ENCODE data around the gene PPP6R1.

Gene PPP6R1

GRCh38 chr19:55279770-55280643, 21.2 kb upstream of the PPP6R1 start, which contains the start of gene HSPBP1:
TSS of gene HSPBP1 (minus strand) at chr19:55280110. CDS start at chr19:55279608, 502 bp downstream.
- peak; percentile 96 for DNase-seq

GRCh38 chr19:55279340-55279739, 20.5 kb upstream of the PPP6R1 start:
- DNase-seq: no peak

GRCh38 chr19:55278391-55279135, 19.7 kb upstream of the PPP6R1 start:
- no peak for DNase-seq

GRCh38 chr19:55277494-55277893, 18.7 kb upstream of the PPP6R1 start:
- DNase-seq: no peak

GRCh38 chr19:55276720-55277430, 18.1 kb upstream of the PPP6R1 start:
- DNase-seq: peak; percentile 21

GRCh38 chr19:55275851-55276719, 17.3 kb upstream of the PPP6R1 start:
- no peak for DNase-seq

GRCh38 chr19:55273978-55274707, 15.3 kb upstream of the PPP6R1 start:
- DNase-seq: no peak

GRCh38 chr19:55272142-55272541, 13.3 kb upstream of the PPP6R1 start:
- no peak for DNase-seq

- DNase-seq: no peak
Measured at GRCh38 chr19:55270172-55270942, 11.5 kb upstream of the PPP6R1 start.

- DNase-seq: no peak
Measured at GRCh38 chr19:55269299-55269698, 10.5 kb upstream of the PPP6R1 start.

- DNase-seq: no peak
Measured at GRCh38 chr19:55266840-55267239, 8.0 kb upstream of the PPP6R1 start.

GRCh38 chr19:55266404-55266803, 7.6 kb upstream of the PPP6R1 start:
- no peak for DNase-seq

GRCh38 chr19:55265723-55266386, 7.0 kb upstream of the PPP6R1 start:
- no peak for DNase-seq

GRCh38 chr19:55265173-55265572, 6.4 kb upstream of the PPP6R1 start:
- no peak for DNase-seq

- no peak for DNase-seq
Measured at GRCh38 chr19:55264531-55264930, 5.7 kb upstream of the PPP6R1 start.

GRCh38 chr19:55262359-55262758, 3.5 kb upstream of the PPP6R1 start:
- DNase-seq: no peak

- DNase-seq: no peak
Measured at GRCh38 chr19:55261671-55262126, 2.9 kb upstream of the PPP6R1 start.

- peak; percentile 42 for DNase-seq
Measured at GRCh38 chr19:55259540-55260210, 858 bp upstream of the PPP6R1 start.

- no peak for DNase-seq
Measured at GRCh38 chr19:55258476-55258827, 365 bp downstream of the PPP6R1 start.

Data from MV-4-11 (cell line).